Endothelial cell of umbilical vein (primary cell): Measurements from ENCODE around the gene DGAT2. TPM values are rescaled to one million over a fixed set of nuclear protein-coding genes. Genes with fewer than 3 reads are reported as not detected.

ENCODE experiments used
- BruUV-seq: library from RNA; stranded (reverse); fragments of 400-500 nt; replicated peaks from 2 replicates; lab custom pipeline; 2021; lab: Mats Ljungman, UMichigan
- CTCF ChIA-PET: fragments of 300-600, 350-600 bp; sonication (Branson Sonifier 250); formaldehyde crosslinking; loops from one replicate; lab custom pipeline; 2021; ENCODE audit warnings: antibody characterized with exemption, inconsistent platforms; lab: Charles Lee
- POLR2A ChIA-PET: fragments of 300-600, 350-600 bp; sonication (Branson Sonifier 250); formaldehyde crosslinking; loops from one replicate; lab custom pipeline; 2021; ENCODE audit warnings: antibody characterized with exemption, inconsistent platforms; lab: Charles Lee
- DNase-seq: peaks from one replicate; pipeline ENCODE4 v3.0.0-alpha.2; 2011; ENCODE audit warnings: low read depth, low spot score
- FAIRE-seq: peaks from 2 replicates; lab custom pipeline; 2011; peaks lifted over from hg19 to GRCh38; lab: Jason Lieb, UNC
- H2AFZ ChIP-seq: 2 replicates; pipeline ENCODE4 v1.6.0; 2012; ENCODE audit warnings: low read depth, low read length, control low read depth, inconsistent platforms
- H3K27ac ChIP-seq: 2 replicates; pipeline ENCODE4 v1.5.1; 2011; ENCODE audit warnings: low read depth, mild to moderate bottlenecking, control low read depth, low read length, moderate library complexity; ENCODE audit not compliant: insufficient read depth
- H3K27me3 ChIP-seq, 2 experiments: 2 replicates each; pipeline versions ENCODE4 v1.6.0 to v1.6.1; 2011; ENCODE audit warnings: low read length in 2 of 2, mixed read lengths in 1 of 2; ENCODE audit not compliant: control insufficient read depth in 2 of 2, insufficient read depth in 2 of 2
- H3K36me3 ChIP-seq, 2 experiments: 2 replicates in 1 of 2; 3 replicates in 1 of 2; pipeline ENCODE4 v1.5.1; 2011; ENCODE audit warnings: low read length in 2 of 2, mild to moderate bottlenecking in 1 of 2, moderate library complexity in 1 of 2; ENCODE audit not compliant: control insufficient read depth in 2 of 2, insufficient read depth in 2 of 2; ENCODE audit errors: extremely low read depth in 1 of 2
- H3K4me1 ChIP-seq: 3 replicates; pipeline ENCODE4 v1.5.1; 2011; ENCODE audit warnings: mild to moderate bottlenecking, low read length; ENCODE audit not compliant: control insufficient read depth, insufficient read depth; ENCODE audit errors: extremely low read depth
- H3K4me2 ChIP-seq: 2 replicates; pipeline ENCODE4 v1.6.1; 2011; ENCODE audit warnings: low read length, control low read depth, mixed read lengths; ENCODE audit not compliant: insufficient read depth
- H3K4me3 ChIP-seq, 3 experiments: fragments of 200-600 bp in 1 of 3; sonication (generic), shearing (Covaris generic) in 1 of 3; replicated peaks in 1 of 3; 2 replicates each; pipeline ENCODE4 v1.5.1; 2011 to 2016; ENCODE audit warnings: control low read depth in 3 of 3, low read length in 3 of 3, mild to moderate bottlenecking in 2 of 3, inconsistent platforms in 1 of 3, low read depth in 1 of 3, moderate library complexity in 1 of 3; ENCODE audit not compliant: insufficient read depth in 1 of 3
- H3K79me2 ChIP-seq: 2 replicates; pipeline ENCODE4 v1.6.0; 2012; ENCODE audit warnings: low read length, inconsistent platforms; ENCODE audit not compliant: control insufficient read depth, insufficient read depth
- H3K9ac ChIP-seq: replicated peaks from 2 replicates; pipeline ENCODE3; 2011; ENCODE audit warnings: low read length, control low read depth; ENCODE audit not compliant: insufficient read depth; ENCODE audit errors: extremely low read depth
- H3K9me1 ChIP-seq: replicated peaks from 3 replicates; pipeline ENCODE4 v1.6.0; 2011; ENCODE audit warnings: mild to moderate bottlenecking, low read length; ENCODE audit not compliant: control insufficient read depth, insufficient read depth; ENCODE audit errors: extremely low read depth
- H3K9me3 ChIP-seq: replicated peaks from 2 replicates; pipeline ENCODE4 v1.5.1; 2012; ENCODE audit warnings: low read length, inconsistent platforms; ENCODE audit not compliant: control insufficient read depth, insufficient read depth
- H4K20me1 ChIP-seq: replicated peaks from 2 replicates; pipeline ENCODE3; 2011; ENCODE audit warnings: mild to moderate bottlenecking, low read length; ENCODE audit not compliant: control insufficient read depth, insufficient read depth; ENCODE audit errors: extremely low read depth
- EZH2 ChIP-seq: IDR thresholded peaks from 2 replicates; pipeline ENCODE4 v1.6.1; 2012; ENCODE audit warnings: borderline replicate concordance, low read depth, mild to moderate bottlenecking, moderate library complexity, low read length, inconsistent platforms; ENCODE audit not compliant: severe bottlenecking
- JUN ChIP-seq: IDR thresholded peaks from 2 replicates; pipeline ENCODE4 v1.6.1; 2011; ENCODE audit warnings: borderline replicate concordance, low read depth; ENCODE audit not compliant: insufficient read length, insufficient read depth
- MAX ChIP-seq: IDR thresholded peaks from 2 replicates; pipeline ENCODE4 v1.6.1; 2011; ENCODE audit not compliant: insufficient read depth, insufficient read length
- MYC ChIP-seq: IDR thresholded peaks from one replicate; pipeline ENCODE4 v1.6.1; 2011; ENCODE audit warnings: mild to moderate bottlenecking, low read depth, low read length
- POLR2AphosphoS5 ChIP-seq: IDR thresholded peaks from 2 replicates; pipeline ENCODE4 v1.6.1; 2012; ENCODE audit warnings: low read depth, mild to moderate bottlenecking, control low read depth, low read length, moderate library complexity; ENCODE audit not compliant: insufficient read depth
- dilution Hi-C: fragments of 300-500 bp; cut with MboI; formaldehyde crosslinking; loops from one replicate; pipeline ENCODE4 v1.15.0; 2019; ENCODE audit warnings: low sequenced_read_pairs; ENCODE audit not compliant: extremely low pct_ligation_motif_present
- intact Hi-C: fragments of 100-400 bp; cut with micrococcal nuclease; formaldehyde crosslinking; loops from one replicate; pipeline ENCODE4 v1.10.0; 2022
- polyA plus RNA-seq, 4 experiments: library from polyadenylated mRNA; depleted of rRNA in 3 of 4; stranded (reverse) in 3 of 4; unstranded in 1 of 4; fragments of >200 nt; gene quantifications; 2 replicates each; pipeline versions ENCODE4 v1.2.1 to v1.2.3, GENCODE V29; 2011 to 2012; ENCODE audit warnings: missing spikeins in 1 of 4
- total RNA-seq: library from RNA; stranded (reverse); gene quantifications from 2 replicates; pipeline ENCODE4 v1.2.3, GENCODE V29; 2021
- TF ChIP-seq, protein P1 (sequence below), 2 donors: IDR thresholded peaks; 1 replicate in 1 of 2; 2 replicates in 1 of 2; pipeline ENCODE4 v1.5.1; 2011; ENCODE audit warnings: low read length in 2 of 2, mild to moderate bottlenecking in 2 of 2, moderate library complexity in 2 of 2, control low read depth in 1 of 2, inconsistent platforms in 1 of 2, low read depth in 1 of 2; ENCODE audit not compliant: insufficient read depth in 1 of 2; ENCODE audit errors: extremely low read depth in 1 of 2

Gene DGAT2
- total and polyA plus RNA-seq, 2 donors (not counting 3 experiments of a cell fraction or from before 2014, with no cell fraction given) = 0.55 to 0.79 TPM

- Histone ChIP-seq H2AFZ (no peak overlapping the region), H3K9ac (no peak overlapping the region)
- POLR2A ChIA-PET = no interaction called here
Observed at GRCh38 chr11:75720639-75721038, 47.9 kb upstream of the DGAT2 start.

More at GRCh38 chr11:75720639-75721038, 47.9 kb upstream of the DGAT2 start:
- no peak for FAIRE-seq
- dilution Hi-C loops = no loop called here
- peaks cover 2 to 4% of the 10 kb centered on the region in 2 experiments for H3K27me3 ChIP-seq
- no TSS peak for BruUV-seq
- intact Hi-C loops = loop anchor here (5.0 kb wide), 1 partner anchor 597 kb away; no protein-coding TSS in a partner anchor
- H3K4me1 ChIP-seq = no peaks in the 10 kb centered on the region
- H3K4me2 ChIP-seq = no peak overlapping the region
- H4K20me1 ChIP-seq = no peaks in the 10 kb centered on the region
- no peak overlapping the region for H3K27ac ChIP-seq
- no peaks in the 10 kb centered on the region for H3K9me1 ChIP-seq
- DNase-seq = no peak
- no peaks in the 10 kb centered on the region for H3K79me2 ChIP-seq
- H3K36me3 ChIP-seq = no peaks in the 10 kb centered on the region
- no peaks in the 10 kb centered on the region for H3K9me3 ChIP-seq
- H3K4me3 ChIP-seq = no peak overlapping the region
- TF ChIP-seq POLR2AphosphoS5 = no peak
- no peak for TF ChIP-seq MYC
- no peak for TF ChIP-seq JUN
- no peak for TF ChIP-seq EZH2
- TF ChIP-seq MAX = no peak
- TF ChIP-seq, protein P1, sequence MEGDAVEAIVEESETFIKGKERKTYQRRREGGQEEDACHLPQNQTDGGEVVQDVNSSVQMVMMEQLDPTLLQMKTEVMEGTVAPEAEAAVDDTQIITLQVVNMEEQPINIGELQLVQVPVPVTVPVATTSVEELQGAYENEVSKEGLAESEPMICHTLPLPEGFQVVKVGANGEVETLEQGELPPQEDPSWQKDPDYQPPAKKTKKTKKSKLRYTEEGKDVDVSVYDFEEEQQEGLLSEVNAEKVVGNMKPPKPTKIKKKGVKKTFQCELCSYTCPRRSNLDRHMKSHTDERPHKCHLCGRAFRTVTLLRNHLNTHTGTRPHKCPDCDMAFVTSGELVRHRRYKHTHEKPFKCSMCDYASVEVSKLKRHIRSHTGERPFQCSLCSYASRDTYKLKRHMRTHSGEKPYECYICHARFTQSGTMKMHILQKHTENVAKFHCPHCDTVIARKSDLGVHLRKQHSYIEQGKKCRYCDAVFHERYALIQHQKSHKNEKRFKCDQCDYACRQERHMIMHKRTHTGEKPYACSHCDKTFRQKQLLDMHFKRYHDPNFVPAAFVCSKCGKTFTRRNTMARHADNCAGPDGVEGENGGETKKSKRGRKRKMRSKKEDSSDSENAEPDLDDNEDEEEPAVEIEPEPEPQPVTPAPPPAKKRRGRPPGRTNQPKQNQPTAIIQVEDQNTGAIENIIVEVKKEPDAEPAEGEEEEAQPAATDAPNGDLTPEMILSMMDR (IDR thresholded peaks at IDR 0.05; ENCODE audit: extremely low read depth in 1 of 2, insufficient read depth in 1 of 2, low read depth in 1 of 2, low read length in 2 of 2) = no peak
- CTCF ChIA-PET = interaction anchor here (0.8 to 1.7 kb wide), 4 partner anchors 15 to 431 kb away, joined by 3 to 6 read pairs (median 4); no protein-coding TSS in a partner anchor
